ENCODE results near the gene PAPPA2.

Gene PAPPA2

GRCh38 chr1:176803596-176803995, 340.6 kb downstream of the PAPPA2 start:
- no peak for DNase-seq (ENCODE audit: low read depth in 2 of 2)

- no peak for DNase-seq (ENCODE audit: low read depth in 2 of 2)
Observed at GRCh38 chr1:176809292-176809691, 346.3 kb downstream of the PAPPA2 start.

- DNase-seq (ENCODE audit: low read depth in 2 of 2), result no peak
Observed at GRCh38 chr1:176811511-176812288, 348.7 kb downstream of the PAPPA2 start.

GRCh38 chr1:176815621-176816020, 352.6 kb downstream of the PAPPA2 start:
- DNase-seq (ENCODE audit: low read depth in 2 of 2), result no peak

- DNase-seq (ENCODE audit: low read depth in 2 of 2), result no peak
Observed at GRCh38 chr1:176816232-176816631, 353.3 kb downstream of the PAPPA2 start.

- no peak for DNase-seq (ENCODE audit: low read depth in 2 of 2)
Observed at GRCh38 chr1:176820391-176821031, 357.5 kb downstream of the PAPPA2 start.

GRCh38 chr1:176826265-176826664, 363.3 kb downstream of the PAPPA2 start:
- DNase-seq (ENCODE audit: low read depth in 2 of 2), result no peak

- no peak for DNase-seq (ENCODE audit: low read depth in 2 of 2)
Observed at GRCh38 chr1:176829261-176829660, 366.3 kb downstream of the PAPPA2 start.

GRCh38 chr1:176831150-176831549, 368.2 kb downstream of the PAPPA2 start:
- no peak for DNase-seq (ENCODE audit: low read depth in 2 of 2)

- DNase-seq (ENCODE audit: low read depth in 2 of 2), result no peak
Observed at GRCh38 chr1:176837708-176838107, 374.7 kb downstream of the PAPPA2 start.

- DNase-seq (ENCODE audit: low read depth in 2 of 2), result no peak
Observed at GRCh38 chr1:176838276-176838995, 375.5 kb downstream of the PAPPA2 start.

- no peak for DNase-seq (ENCODE audit: low read depth in 2 of 2)
Observed at GRCh38 chr1:176839216-176839615, 376.2 kb downstream of the PAPPA2 start.

- DNase-seq (ENCODE audit: low read depth in 2 of 2), result no peak
Observed at GRCh38 chr1:176841238-176841637, 378.3 kb downstream of the PAPPA2 start.

- no peak for DNase-seq (ENCODE audit: low read depth in 2 of 2)
Observed at GRCh38 chr1:176843352-176844297, 380.6 kb downstream of the PAPPA2 start.

GRCh38 chr1:176847052-176847451, 384.1 kb downstream of the PAPPA2 start:
- no peak for DNase-seq (ENCODE audit: low read depth in 2 of 2)

GRCh38 chr1:176849281-176849680, 386.3 kb downstream of the PAPPA2 start:
- DNase-seq (ENCODE audit: low read depth in 2 of 2), result no peak

- DNase-seq (ENCODE audit: low read depth in 2 of 2), result no peak
Observed at GRCh38 chr1:176850871-176851270, 387.9 kb downstream of the PAPPA2 start.

- no peak for DNase-seq (ENCODE audit: low read depth in 2 of 2)
Observed at GRCh38 chr1:176852124-176852523, 389.1 kb downstream of the PAPPA2 start.

- DNase-seq (ENCODE audit: low read depth in 2 of 2), result no peak
Observed at GRCh38 chr1:176853503-176853902, 390.5 kb downstream of the PAPPA2 start.

GRCh38 chr1:176854121-176854520, 391.1 kb downstream of the PAPPA2 start:
- DNase-seq (ENCODE audit: low read depth in 2 of 2), result no peak

All from activated CD4-positive, alpha-beta T cell treated with anti-CD3 and anti-CD28 coated beads for 24 hours (primary cell).